K562 (cell line): ENCODE results near the gene EXD2. TPM values are rescaled to one million over a fixed set of nuclear protein-coding genes. Genes with fewer than 3 reads are reported as not detected.

Experiments
- ARID1B ChIP-seq: fragments of 450-650 bp; IDR thresholded peaks from 2 replicates; pipeline ENCODE4 v1.6.1; 2016; ENCODE audit warnings: antibody characterized with exemption, mild to moderate bottlenecking, inconsistent platforms
- CBX5 ChIP-seq: IDR thresholded peaks from 2 replicates; pipeline ENCODE4 v1.6.1; 2014; ENCODE audit warnings: low read depth, borderline replicate concordance
- CHCHD3 ChIP-seq: fragments of 250-450 bp; sonication (Bioruptor Pico); IDR thresholded peaks from 2 replicates; pipeline ENCODE4 v2.1.2; 2022; ENCODE audit warnings: mild to moderate bottlenecking
- FIP1L1 ChIP-seq: fragments of 200-400 bp; formaldehyde crosslinking; IDR thresholded peaks from 2 replicates; pipeline ENCODE4 v1.6.1; 2018; ENCODE audit warnings: mild to moderate bottlenecking, low read depth, low read length; ENCODE audit not compliant: poor library complexity, severe bottlenecking
- GATA2 ChIP-seq: sonication (generic); formaldehyde crosslinking; IDR thresholded peaks from 2 replicates; pipeline ENCODE4 v1.4.0; 2020; ENCODE audit warnings: mild to moderate bottlenecking, missing genetic modification reagents
- HLTF ChIP-seq: fragments of 450-650 bp; IDR thresholded peaks from 2 replicates; pipeline ENCODE4 v1.6.1; 2016
- MAZ ChIP-seq, 2 experiments: fragments of 450-650 bp in 1 of 2; sonication (generic) in 1 of 2; formaldehyde crosslinking; IDR thresholded peaks in 1 of 2; conservative IDR thresholded peaks in 1 of 2; 2 replicates each; pipeline versions ENCODE4 v1.4.0 to v1.5.0; 2020; ENCODE audit warnings: mild to moderate bottlenecking in 1 of 2, missing genetic modification reagents in 1 of 2
- MTA1 ChIP-seq: fragments of 450-650 bp; IDR thresholded peaks from 2 replicates; pipeline ENCODE4 v1.6.1; 2017; ENCODE audit warnings: borderline replicate concordance
- POLR3G ChIP-seq: IDR thresholded peaks from 2 replicates; pipeline ENCODE4 v1.6.1; 2011; ENCODE audit not compliant: insufficient read length, insufficient replicate concordance; ENCODE audit errors: extremely low read depth
- RAD51 ChIP-seq: fragments of 450-650 bp; IDR thresholded peaks from 2 replicates; pipeline ENCODE4 v1.7.1; 2016; ENCODE audit warnings: low read depth, mild to moderate bottlenecking, borderline replicate concordance
- STAT5A ChIP-seq: IDR thresholded peaks from 2 replicates; pipeline ENCODE4 v1.6.1; 2012; ENCODE audit warnings: low read length, inconsistent platforms, borderline replicate concordance
- TAL1 ChIP-seq: fragments of 450-650 bp; IDR thresholded peaks from 2 replicates; pipeline ENCODE4 v1.6.1; 2016; ENCODE audit warnings: mild to moderate bottlenecking
- TEAD4 ChIP-seq, 2 experiments: sonication (generic) in 1 of 2; formaldehyde crosslinking in 1 of 2; IDR thresholded peaks; 2 replicates each; pipeline versions ENCODE4 v1.6.1 to v1.8.0; 2012 to 2022; ENCODE audit warnings: borderline replicate concordance in 1 of 2, inconsistent platforms in 1 of 2, low read length in 1 of 2, mild to moderate bottlenecking in 1 of 2, missing genetic modification reagents in 1 of 2
- TSC22D4 ChIP-seq: fragments of 450-650 bp; IDR thresholded peaks from 2 replicates; pipeline ENCODE4 v1.6.1; 2016; ENCODE audit warnings: missing genetic modification characterization, missing biosample characterization, control low read depth
- ZNF316 ChIP-seq: fragments of 450-650 bp; IDR thresholded peaks from 2 replicates; pipeline ENCODE4 v1.6.1; 2016
- ZNF431 ChIP-seq: sonication (generic); formaldehyde crosslinking; IDR thresholded peaks from 2 replicates; pipeline ENCODE4 v1.8.0; 2022; ENCODE audit warnings: mild to moderate bottlenecking, missing genetic modification reagents
- ZNF766 ChIP-seq: fragments of 200-800 bp; sonication (Bioruptor generic); conservative IDR thresholded peaks from 2 replicates; pipeline ENCODE4 v1.6.1; 2016; ENCODE audit warnings: missing genetic modification characterization, missing compliant biosample characterization
- polyA plus RNA-seq, 8 experiments: library from polyadenylated mRNA; depleted of rRNA in 4 of 8; stranded (reverse) in 5 of 8; unstranded in 3 of 8; fragments of >200 nt; fragmentation: Nextera tagmentation in 2 of 8; fragmentation: Illumina TruSeq in 1 of 8; extraction: Ambion mirVana in 2 of 8; extraction: Trizol in 1 of 8; gene quantifications; 2 replicates each; pipeline versions ENCODE4 v1.2.1 to v1.2.3, GENCODE V29; 2011 to 2014; ENCODE audit warnings: inconsistent platforms in 1 of 8, missing spikeins in 1 of 8
- total RNA-seq, 7 experiments: library from RNA; depleted of rRNA in 6 of 7; stranded (reverse); fragments of >200 nt in 6 of 7; fragmentation: Illumina TruSeq in 2 of 7; extraction: Trizol in 2 of 7; gene quantifications; 2 replicates each; pipeline versions ENCODE4 v1.2.1 to v1.2.3, GENCODE V29; 2011 to 2021; ENCODE audit warnings: low replicate concordance in 1 of 7
- TF ChIP-seq, protein P1 (sequence below), 2 experiments: fragments of 450-650 bp in 1 of 2; IDR thresholded peaks; 2 replicates each; pipeline ENCODE4 v1.6.1; 2011 to 2017; ENCODE audit warnings: low read depth in 2 of 2, antibody characterized with exemption in 1 of 2, borderline replicate concordance in 1 of 2, low read length in 1 of 2, mild to moderate bottlenecking in 1 of 2, mixed read lengths in 1 of 2; ENCODE audit not compliant: control insufficient read depth in 1 of 2
- TF ChIP-seq, protein P2 (sequence below): fragments of 450-650 bp; IDR thresholded peaks from 2 replicates; pipeline ENCODE4 v1.6.1; 2017; ENCODE audit warnings: antibody characterized with exemption
- TF ChIP-seq, protein P3 (sequence below): sonication (generic); formaldehyde crosslinking; IDR thresholded peaks from 2 replicates; pipeline ENCODE4 v1.8.0; 2022; ENCODE audit warnings: missing genetic modification reagents, mild to moderate bottlenecking, borderline replicate concordance
- TF ChIP-seq, protein P4 (sequence below): fragments of 250-450 bp; sonication (Bioruptor Pico); IDR thresholded peaks from 2 replicates; pipeline ENCODE4 v1.8.0; 2022; ENCODE audit warnings: moderate library complexity, mild to moderate bottlenecking, inconsistent platforms

EXD2 gene
- total and polyA plus RNA-seq, 9 of the 15 experiments (the other 6 are each of a cell fraction or from before 2014, with no cell fraction given), result 1.6 to 7.5 (median 3.7) TPM

DNA sequence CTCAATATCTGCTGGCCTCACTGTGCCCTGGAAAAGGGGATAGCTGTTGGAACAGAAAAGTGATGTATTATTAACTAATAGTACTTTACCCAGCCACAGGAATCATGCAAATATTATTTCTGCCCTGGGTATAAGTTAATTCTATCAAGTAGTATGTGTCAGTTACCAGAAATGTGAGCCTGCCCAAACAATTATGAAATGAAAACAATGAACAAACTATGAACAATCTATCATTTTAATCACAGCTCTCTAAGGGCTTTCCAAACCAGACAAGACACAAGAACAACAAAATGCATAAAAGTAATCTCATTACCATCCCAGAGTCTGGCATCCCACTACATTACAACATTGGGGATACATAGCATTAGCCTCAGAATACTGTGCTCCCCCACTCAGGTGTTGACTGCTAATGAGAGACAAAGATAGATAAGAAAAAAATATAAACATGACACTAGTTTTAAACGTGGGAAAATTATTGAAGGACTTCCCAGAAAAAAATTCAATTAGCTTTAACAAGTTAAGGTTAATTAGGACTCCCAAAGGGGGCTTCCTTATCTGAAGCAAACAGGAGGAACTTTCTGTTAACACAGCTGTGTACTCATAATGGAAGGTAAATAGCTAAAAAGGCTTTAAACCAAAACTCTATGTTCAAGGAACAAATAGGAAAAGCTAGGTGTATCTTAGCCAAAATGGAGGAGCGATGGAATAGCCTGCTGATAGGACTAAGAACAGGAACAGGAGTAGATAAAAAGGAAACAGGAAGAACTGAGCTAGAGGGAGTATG lies 41.6 kb upstream of the EXD2 start (continued):
- TF ChIP-seq, protein P1, sequence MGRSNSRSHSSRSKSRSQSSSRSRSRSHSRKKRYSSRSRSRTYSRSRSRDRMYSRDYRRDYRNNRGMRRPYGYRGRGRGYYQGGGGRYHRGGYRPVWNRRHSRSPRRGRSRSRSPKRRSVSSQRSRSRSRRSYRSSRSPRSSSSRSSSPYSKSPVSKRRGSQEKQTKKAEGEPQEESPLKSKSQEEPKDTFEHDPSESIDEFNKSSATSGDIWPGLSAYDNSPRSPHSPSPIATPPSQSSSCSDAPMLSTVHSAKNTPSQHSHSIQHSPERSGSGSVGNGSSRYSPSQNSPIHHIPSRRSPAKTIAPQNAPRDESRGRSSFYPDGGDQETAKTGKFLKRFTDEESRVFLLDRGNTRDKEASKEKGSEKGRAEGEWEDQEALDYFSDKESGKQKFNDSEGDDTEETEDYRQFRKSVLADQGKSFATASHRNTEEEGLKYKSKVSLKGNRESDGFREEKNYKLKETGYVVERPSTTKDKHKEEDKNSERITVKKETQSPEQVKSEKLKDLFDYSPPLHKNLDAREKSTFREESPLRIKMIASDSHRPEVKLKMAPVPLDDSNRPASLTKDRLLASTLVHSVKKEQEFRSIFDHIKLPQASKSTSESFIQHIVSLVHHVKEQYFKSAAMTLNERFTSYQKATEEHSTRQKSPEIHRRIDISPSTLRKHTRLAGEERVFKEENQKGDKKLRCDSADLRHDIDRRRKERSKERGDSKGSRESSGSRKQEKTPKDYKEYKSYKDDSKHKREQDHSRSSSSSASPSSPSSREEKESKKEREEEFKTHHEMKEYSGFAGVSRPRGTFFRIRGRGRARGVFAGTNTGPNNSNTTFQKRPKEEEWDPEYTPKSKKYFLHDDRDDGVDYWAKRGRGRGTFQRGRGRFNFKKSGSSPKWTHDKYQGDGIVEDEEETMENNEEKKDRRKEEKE (IDR thresholded peaks at IDR 0.05; ENCODE audit: borderline replicate concordance in 1 of 2, control insufficient read depth in 1 of 2, low read depth in 2 of 2, low read length in 1 of 2), result no peak
- TF ChIP-seq ARID1B (peak; percentile 75), MTA1 (no peak), CHCHD3 (CRISPR knock-in tag) (no peak), ZNF316 (no peak), GATA2 (CRISPR knock-in tag) (no peak), MAZ (CRISPR knock-in tag; conservative IDR thresholded peaks at IDR 0.05 in 1 of 2, IDR thresholded peaks at IDR 0.05 in 1 of 2) (no peak), TEAD4 (IDR thresholded peaks at IDR 0.05; ENCODE audit: low read length) (peak; percentile 21; the same call in 1 of the 2 replicates), TEAD4 (CRISPR knock-in tag; IDR thresholded peaks at IDR 0.05; ENCODE audit: borderline replicate concordance) (no peak), CBX5 (no peak), FIP1L1 (no peak), HLTF (no peak), POLR3G (no peak), TAL1 (peak; percentile 71), STAT5A (no peak), ZNF431 (CRISPR knock-in tag) (no peak), TSC22D4 (tag) (no peak), ZNF766 (CRISPR knock-in tag) (no peak), RAD51 (0 out of 2 replicates have a peak, but pooled peaks have one; percentile 8)
- TF ChIP-seq, protein P2, sequence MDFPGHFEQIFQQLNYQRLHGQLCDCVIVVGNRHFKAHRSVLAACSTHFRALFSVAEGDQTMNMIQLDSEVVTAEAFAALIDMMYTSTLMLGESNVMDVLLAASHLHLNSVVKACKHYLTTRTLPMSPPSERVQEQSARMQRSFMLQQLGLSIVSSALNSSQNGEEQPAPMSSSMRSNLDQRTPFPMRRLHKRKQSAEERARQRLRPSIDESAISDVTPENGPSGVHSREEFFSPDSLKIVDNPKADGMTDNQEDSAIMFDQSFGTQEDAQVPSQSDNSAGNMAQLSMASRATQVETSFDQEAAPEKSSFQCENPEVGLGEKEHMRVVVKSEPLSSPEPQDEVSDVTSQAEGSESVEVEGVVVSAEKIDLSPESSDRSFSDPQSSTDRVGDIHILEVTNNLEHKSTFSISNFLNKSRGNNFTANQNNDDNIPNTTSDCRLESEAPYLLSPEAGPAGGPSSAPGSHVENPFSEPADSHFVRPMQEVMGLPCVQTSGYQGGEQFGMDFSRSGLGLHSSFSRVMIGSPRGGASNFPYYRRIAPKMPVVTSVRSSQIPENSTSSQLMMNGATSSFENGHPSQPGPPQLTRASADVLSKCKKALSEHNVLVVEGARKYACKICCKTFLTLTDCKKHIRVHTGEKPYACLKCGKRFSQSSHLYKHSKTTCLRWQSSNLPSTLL, result no peak
- TF ChIP-seq, protein P3, sequence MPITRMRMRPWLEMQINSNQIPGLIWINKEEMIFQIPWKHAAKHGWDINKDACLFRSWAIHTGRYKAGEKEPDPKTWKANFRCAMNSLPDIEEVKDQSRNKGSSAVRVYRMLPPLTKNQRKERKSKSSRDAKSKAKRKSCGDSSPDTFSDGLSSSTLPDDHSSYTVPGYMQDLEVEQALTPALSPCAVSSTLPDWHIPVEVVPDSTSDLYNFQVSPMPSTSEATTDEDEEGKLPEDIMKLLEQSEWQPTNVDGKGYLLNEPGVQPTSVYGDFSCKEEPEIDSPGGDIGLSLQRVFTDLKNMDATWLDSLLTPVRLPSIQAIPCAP (CRISPR knock-in tag), result no peak
- TF ChIP-seq, protein P4, sequence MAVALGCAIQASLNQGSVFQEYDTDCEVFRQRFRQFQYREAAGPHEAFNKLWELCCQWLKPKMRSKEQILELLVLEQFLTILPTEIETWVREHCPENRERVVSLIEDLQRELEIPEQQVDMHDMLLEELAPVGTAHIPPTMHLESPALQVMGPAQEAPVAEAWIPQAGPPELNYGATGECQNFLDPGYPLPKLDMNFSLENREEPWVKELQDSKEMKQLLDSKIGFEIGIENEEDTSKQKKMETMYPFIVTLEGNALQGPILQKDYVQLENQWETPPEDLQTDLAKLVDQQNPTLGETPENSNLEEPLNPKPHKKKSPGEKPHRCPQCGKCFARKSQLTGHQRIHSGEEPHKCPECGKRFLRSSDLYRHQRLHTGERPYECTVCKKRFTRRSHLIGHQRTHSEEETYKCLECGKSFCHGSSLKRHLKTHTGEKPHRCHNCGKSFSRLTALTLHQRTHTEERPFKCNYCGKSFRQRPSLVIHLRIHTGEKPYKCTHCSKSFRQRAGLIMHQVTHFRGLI (CRISPR knock-in tag), result no peak
